ENCODE measurements around the gene ASAP3. TPM values are rescaled to one million over a fixed set of nuclear protein-coding genes. Genes with fewer than 3 reads are reported as not detected.
A peak's percentile ranks its signal among the peaks of the same experiment; 100 is the strongest.

The ASAP3 gene
- total RNA-seq, 1 donor = 1.1 TPM

DNA sequence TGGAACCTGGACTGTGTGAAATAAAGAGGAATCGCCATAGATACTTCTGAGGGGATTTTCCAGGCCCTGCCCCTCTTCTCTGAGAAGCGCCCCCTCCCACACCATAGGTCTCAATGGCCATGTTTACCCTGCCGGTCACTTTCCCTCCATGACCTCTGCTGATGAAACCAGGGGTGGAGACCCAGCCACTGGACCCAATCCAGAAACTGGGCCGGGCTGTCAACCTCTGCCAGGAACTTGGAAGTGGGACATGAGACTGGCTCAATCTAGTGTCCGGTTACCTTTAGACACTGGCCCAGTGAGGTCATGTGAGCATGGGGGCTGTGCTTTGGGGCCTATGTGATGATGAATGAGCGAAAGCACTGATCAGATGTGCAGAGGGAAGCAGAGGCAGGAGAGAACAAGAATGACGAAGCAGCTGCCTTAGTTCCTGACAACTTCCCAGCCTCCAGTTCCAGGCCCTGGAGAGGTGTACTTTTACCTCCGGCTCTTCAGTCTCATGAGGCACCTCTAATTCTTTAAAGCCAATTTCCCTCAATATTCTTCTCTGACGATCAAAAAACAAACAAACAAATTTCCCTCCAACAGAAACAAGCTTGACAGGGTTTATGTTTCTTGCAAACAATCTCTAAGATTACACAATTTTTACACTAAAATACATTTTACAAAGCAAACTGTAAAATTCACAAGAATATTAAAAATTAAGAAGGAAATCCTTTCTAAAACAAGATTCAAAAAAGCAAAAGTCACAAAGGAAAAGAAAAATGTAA is 4.9 kb downstream of the ASAP3 start:
- DNase-seq (ENCODE audit: low read depth in 2 of 3, low spot score in 2 of 3) = no peak

DNA sequence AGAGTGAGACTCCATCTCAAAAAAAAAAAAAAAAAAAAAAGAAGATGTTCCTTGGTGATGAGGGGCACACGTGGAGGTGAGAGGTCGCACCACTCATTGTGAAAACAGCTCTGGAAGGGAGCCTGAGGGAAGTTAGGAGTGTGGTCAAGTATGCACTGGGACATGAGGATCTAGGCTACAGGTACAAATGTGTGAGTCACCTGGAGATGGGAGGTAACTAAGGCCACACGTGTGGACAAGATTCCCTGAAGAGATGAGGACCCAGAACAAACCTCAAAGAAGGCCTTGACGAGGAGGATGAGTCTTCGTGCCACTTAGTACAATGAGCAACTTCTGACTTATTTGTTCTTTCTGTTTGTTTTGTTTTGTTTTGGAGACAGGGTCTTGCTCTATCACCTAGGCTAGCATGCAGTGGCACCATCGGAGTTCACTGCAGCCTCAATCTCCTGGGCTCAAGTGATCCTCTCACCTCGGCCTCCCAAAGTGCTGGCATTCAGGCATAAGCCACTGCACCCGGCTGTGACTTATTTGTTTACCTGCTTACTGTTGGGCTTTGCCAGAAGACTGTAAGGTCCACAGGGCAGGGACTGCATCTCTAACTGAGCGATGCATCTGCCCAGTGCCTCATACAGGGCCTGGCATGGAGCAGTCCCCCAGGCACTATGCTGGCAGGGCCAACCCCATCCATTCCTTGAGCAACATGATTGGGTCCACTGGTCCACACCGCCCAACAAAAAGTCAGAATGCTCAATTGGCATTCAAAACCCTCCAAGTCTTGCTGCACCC is 6.4 kb downstream of the ASAP3 start:
- no peak for DNase-seq (ENCODE audit: low read depth in 2 of 3, low spot score in 2 of 3)

DNA sequence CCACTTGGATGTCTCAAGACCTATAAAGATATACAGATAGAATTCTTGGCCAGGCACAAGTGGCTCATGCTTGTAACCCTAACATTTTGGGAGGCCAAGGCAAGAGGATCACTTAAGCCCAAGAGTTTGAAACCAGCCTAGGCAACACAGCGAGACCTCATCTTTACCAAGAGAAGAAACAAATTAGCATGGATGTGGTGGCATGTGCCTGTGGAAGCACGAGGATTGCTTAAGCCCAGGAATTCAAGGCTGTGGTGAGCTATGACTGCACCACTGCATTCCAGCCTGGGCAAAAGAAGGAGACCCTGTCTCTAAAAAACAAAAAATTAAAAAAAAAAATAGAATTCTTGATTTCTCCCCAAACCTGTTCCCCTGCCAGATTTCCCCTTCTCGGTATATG is 8.3 kb downstream of the ASAP3 start:
- DNase-seq (ENCODE audit: low read depth in 2 of 3, low spot score in 2 of 3) = no peak

DNA sequence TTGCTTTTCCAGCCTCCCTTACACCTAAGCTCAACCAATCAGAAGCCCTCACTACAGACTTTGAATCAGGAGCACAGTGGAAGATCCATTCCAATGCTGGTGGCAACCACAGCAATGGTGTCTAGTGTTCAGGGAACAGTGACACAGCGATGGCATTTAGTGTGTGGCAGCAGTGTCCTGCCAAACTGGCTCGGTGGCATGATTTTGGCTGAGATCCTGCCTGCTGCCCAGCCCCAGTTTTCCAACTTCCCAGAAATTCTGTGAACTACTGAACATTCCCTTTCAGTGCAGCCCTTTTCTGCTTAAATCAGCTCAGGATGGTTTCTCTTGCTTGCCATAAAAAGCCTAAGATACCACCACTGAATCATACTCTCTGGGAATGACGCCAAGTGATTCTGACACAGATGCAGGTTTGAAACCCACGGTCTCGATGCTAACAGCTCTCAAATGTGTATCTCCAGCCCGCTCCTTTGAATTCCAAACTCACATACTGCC is 8.8 kb downstream of the ASAP3 start:
- peak in 1 of 3 donors; percentile 18 for DNase-seq (ENCODE audit: low read depth in 2 of 3, low spot score in 2 of 3)

DNA sequence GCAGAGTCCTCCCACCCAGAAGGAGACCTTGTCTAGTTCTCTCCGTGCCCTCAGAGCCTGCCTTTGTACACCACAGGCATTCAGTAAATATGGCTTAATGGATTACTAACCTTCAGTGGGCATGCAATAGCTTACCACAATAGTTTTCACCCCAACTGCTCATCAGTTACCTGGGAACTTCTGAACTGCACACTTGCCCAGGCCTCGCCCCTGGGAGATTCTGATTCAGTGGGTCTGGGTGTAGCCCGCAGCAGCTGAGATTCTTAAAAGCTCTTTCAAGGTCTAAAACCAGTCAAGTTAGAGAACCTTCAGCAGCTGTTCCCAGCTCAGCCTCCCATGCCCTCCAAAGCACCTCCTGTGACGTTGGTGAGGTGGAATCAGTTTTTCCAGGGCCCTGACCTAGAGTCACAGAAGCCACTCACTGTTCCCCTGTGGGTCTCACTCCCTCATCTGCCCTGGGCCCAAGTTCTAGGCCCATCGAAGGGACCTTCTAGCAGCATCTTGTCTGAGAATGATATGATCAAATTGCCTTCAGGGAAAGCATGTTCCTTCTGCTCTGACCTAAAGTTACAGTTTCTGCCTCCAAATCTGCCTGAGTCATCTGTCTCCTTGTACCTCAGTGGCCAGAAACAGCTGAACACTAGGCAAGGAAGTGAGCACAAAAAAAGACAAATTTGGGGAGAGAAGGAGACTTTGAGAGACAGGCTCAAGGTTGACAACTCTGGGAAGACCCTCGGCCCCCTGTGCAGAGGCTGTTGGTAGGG is 10.8 kb downstream of the ASAP3 start:
- no peak for DNase-seq (ENCODE audit: low read depth in 2 of 3, low spot score in 2 of 3)

DNA sequence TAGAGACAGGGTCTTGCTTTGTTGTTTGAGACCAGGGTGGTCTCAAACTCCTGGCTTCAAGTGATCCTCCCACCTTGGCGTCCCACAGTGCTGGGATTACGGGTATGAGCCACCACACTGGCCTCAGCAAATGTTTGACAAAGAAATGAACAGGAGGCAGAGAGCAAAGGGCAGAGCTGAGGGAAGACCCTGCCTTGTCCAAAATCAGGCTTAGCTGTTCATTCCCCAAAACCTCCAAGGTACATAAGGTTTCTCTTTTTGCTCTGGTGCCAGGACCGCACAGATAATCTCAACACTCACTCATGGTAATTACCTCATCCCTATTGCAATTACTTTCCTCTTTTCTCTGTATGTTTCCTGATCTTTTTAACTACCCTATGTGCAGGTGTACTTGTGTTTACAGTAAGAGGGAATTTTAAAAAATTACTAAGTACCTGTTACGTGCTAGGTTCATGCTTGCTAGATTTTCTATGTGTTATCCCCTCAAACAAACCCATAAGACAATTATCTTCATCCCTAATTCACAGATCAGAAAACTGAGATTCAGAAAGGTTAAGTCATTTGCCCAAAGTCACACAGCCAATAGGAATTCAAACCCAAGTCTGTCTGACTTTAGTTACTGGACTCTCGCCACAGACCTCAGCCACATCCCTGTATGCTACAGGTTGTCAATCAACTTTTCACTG is 11.5 kb downstream of the ASAP3 start:
- no peak for DNase-seq (ENCODE audit: low read depth in 2 of 3, low spot score in 2 of 3)

DNA sequence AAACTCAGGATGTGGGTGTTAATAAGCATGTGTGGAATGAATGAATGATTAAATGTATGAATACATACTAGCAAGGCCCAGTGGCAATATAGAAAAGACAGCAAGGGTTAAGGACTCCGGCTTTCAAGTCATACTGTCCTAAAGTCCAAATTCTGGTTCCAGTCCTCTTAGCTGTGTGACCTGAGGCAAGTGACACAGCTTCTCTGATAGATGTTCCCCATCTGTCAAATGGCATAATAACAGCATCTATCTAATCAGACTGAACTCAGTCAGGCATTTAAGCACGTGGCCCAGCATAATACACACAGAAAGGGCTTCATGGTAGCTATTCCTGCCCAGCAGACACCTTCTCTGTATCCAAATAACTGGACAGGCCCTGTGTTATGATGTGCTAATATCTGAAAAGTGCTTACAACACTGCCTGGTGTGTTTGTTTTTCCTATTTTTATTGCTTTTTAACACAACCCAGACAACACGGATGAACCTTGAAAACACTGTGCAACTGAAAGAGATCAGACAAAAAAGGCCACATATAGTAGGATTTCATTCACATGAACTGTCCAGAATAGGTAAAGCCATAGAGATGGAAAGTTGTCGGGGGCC is 12.4 kb downstream of the ASAP3 start:
- no peak for DNase-seq (ENCODE audit: low read depth in 2 of 3, low spot score in 2 of 3)

DNA sequence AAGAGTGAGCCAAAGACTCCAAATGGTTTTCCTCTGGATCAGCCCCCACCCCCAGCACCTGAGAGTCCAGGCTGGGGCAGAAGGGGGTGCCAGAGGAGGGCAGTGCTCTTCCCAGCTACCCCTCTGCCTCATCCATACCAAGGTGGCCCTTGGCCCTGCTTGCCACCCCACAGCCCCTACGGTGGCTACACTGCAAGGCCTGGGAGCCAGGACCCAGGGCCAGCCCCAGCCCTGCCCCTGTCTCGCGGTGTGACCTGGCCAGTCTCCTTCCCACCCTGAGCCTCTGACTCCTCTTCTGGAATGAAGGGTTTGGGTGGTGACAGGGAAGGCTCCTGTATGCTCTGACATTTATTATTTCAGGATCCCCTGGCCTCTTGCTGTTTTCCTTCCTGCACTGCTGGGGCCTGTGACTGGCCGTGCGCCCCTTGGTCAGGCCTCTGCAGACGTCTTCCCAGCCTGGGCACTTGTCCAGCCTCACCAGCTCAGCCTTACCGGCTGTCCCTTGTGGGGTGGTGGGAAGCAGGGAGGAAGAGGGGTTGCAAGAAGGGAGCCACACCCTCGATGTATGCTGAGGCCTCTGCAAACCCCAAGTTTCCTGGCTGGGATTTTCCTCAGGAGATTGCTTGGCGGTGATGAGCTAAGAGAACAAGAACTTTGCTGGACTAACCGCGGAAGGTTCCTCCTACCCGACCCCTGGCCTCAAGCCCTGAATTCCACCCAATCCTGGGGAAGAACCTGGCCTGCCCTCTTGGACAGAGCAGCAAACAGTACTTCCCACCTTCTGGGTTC is 13.5 kb downstream of the ASAP3 start:
- no peak for DNase-seq (ENCODE audit: low read depth in 2 of 3, low spot score in 2 of 3)

DNA sequence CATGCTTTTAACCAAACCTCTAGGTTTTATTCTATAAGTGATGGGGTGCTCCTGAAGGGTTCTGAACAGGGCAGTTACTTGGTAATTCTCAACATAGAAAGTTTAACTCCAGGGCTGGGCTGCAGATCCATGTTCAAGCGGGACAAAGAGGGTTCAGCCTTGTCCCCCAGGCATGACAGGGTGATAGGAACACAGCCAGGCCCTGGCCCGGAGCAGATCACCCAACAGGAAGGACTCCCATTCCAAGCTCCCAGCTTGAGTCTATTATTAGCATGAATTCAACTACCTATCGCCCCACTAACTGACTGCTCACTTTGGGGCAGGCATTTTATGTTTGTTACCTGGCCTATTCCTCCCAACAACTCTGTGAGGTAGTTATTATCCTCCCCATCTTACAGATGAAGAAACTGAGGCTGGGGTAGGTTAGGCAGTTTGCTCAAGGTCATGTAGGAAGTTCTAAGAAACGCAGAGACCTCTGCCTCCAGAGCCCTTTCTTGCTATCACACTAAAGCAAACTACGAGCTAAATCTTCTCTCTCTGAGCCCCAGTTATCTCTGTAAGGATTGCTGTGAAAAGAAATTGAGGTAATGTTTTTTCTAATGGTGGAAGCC is 14.5 kb downstream of the ASAP3 start:
- no peak for DNase-seq (ENCODE audit: low read depth in 2 of 3, low spot score in 2 of 3)

DNA sequence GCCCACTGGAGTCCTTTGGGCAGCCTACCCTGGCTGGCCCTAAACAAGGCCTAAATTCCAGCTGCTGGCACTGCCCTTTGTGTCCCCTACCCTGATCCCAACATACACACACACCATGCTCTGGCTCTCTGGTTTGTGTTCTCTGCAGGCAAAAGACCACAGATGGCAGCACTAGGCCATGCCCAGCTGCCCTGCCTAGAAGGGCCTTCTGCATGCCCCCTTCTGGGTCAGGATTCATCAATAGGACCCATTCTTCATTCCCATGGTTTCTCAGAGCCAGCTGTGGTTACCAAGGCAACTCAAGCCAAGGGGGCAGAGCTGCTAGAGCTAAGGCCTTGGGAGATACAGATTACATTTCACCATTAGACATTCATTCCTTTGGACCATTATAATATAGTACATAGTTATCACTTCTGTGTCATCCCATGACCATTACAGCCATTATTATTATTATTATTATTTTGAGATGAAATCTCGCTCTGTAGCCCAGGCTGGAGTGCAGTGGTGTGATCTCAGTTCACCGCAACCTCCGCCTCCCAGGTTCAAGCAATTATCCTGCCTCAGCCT is 17.5 kb downstream of the ASAP3 start:
- DNase-seq (ENCODE audit: low read depth in 2 of 3, low spot score in 2 of 3) = no peak

DNA sequence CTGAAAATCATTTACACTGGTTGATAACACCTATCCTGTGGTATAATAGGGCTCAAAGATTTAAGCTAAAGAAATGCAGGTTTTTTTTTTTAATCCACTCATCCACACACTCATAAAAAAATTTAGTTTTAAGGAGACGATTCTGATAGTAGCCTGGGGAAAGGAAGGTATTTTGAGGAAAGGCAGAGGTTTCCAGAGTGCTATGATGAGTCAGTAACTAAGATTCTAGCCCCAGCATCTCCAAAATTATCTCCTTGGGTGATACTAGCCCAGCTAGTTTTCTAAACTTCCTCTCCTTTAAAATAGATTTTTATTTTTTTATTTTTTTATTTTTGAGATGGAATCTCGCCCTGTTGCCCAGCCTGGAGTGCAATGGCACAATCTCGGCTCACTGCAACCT is 20.7 kb downstream of the ASAP3 start:
- DNase-seq (ENCODE audit: low read depth in 2 of 3, low spot score in 2 of 3) = no peak

DNA sequence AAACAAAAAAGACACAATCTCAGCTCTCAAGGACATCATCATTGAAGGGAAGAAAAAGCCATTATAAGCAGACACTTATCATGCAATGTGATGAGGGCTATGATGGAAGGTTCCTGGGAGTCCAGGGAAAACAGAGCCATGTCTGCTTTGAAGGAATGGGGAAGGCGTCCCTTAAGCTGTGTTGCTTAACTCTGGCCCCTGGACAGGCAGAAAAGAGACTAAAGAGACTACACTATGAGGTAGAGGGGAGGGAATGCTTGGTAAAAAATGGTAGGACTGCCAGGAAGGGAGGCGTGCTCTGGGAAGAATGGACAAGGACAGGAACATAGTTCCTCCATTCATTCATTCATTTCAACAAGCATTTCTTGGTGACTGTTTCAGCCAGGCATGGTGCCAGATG is 21.2 kb downstream of the ASAP3 start:
- no peak for DNase-seq (ENCODE audit: low read depth in 2 of 3, low spot score in 2 of 3)

DNA sequence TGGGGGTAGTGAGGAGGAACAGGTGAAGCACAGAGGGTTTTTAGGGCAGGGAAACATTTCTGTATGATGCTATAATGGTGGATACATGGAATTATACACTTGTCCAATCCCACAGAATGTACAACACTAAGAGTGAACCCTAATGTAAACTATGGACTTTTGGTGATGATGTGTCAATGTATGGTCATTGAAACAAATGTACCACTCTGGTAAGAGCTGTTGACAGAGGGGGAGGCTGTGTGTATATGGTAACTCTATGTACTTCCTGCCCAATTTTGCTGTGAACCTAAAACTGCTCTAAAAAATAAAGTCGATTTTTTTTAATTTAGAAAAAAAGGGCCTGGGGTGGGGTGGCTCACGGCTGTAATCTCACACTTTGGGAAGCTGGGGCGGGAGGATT is 22.9 kb downstream of the ASAP3 start:
- DNase-seq (ENCODE audit: low read depth in 2 of 3, low spot score in 2 of 3) = no peak

DNA sequence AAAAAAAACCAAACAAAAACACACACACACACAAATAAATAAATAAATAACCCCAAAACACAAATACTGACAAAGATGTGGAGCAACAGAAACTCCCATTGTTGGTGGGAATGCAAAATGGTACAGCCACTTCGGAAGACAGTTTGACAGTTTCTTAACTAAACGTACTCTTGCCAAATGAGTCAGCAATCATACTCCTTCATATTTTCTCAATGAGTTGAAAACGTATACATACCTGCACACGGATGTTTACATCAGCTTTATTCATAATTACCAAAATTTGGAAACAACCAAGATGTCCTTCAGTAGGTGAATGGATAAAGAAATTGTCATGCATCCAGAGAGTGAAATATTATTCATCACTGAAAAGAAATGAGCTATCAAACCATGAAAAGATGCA is 23.5 kb downstream of the ASAP3 start:
- DNase-seq (ENCODE audit: low read depth in 2 of 3, low spot score in 2 of 3) = no peak

DNA sequence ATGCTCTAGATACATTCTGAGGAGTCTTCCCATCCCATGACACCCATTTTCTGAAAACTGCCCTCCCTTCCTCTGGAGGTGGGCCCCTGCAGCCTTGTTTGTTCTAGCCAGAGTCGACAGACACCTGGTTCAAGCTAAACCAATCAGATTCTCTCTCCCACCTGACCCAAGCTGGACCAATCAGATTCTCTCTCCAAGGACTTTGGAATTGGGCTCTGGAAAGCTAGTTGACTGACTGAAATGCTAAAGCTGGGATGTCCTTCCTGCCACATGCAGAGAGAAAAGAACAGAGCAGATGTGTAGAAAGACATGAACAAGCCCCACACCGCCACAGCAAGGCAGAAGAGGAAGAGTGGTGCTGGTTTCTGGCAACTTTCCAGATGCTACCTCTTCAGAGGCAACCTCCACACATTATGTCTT is 24.6 kb downstream of the ASAP3 start:
- peak in 1 of 3 donors; percentile 29 for DNase-seq (ENCODE audit: low read depth in 2 of 3, low spot score in 2 of 3)

DNA sequence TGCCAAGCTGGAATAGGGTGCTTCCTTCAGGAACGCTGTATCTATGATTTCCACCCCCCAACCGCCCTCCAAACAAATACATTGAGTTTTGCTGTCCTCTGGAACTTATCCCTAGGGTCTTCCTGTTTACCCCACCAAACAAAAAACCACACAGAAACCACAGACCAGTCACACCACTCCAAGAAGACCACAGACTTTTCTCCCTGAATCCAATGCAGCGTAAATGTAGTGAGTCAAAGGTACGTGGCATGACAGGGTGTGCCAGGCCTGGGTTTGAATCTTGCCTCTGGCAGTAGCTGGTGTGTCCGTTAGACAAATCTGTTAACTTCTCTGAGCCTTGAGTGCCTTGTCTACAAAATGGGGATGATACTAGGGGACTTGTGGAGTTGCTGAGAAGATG is 27.8 kb downstream of the ASAP3 start:
- DNase-seq (ENCODE audit: low read depth in 2 of 3, low spot score in 2 of 3) = no peak

DNA sequence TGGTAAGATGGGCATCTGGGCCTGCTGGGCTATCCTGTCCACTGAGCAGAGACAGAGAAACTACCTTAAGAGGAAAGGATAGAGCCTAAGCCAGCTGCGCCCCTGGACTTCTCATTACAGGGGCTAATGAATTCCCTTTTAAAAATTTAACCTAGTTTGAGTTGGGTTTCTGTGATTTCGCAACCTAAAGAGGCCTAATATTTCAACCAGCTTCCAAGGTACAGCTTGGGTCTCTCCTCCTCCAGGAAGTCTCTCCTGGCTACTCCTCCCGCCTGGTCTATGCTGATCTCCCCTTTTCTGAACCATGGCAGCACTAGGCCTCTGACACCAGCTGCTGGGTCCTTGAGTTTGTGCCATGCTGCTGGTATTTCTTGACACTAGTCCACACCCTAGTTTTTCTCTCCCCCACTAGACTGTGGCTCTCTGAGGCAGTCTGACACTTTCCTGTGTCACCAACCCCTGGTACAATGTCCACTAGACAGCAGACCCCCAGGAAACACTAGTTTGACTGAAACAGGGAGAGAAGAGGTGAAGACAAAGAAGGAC is 30.5 kb downstream of the ASAP3 start:
- no peak for DNase-seq (ENCODE audit: low read depth in 2 of 3, low spot score in 2 of 3)

DNA sequence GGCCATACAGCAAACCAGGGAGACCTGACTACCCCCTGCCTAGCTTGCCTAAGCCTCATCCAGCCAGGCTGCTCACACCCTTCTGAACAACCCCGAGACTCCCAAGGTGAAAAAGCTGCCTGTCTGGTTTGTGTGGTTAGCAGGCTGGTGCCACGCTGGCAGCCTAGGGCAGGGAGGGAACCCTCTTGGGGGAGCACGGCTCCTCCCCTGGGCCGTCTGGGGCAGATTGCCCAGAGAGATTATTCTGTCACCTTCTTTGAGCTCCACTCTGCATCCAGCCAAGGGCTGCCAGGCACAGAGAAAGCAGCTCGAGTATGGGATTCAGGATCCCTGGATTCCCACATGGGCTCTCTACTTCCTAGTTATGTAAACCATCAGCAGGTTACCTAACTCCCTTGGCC is 32.0 kb downstream of the ASAP3 start:
- peak in 2 of 3 donors; percentile 55 to 82 for DNase-seq (ENCODE audit: low read depth in 2 of 3, low spot score in 2 of 3)
